ENCODE measurements around the gene PDE1C.

Gene PDE1C

GRCh38 chr7:32073533-32073932, 3.3 kb upstream of the PDE1C start:
- TF ChIP-seq HDGF (IDR thresholded peaks at IDR 0.05; ENCODE audit: borderline replicate concordance) = no peak
- TF ChIP-seq ZNF384 (IDR thresholded peaks at IDR 0.05) = no peak
- no peak for TF ChIP-seq FOXM1 (IDR thresholded peaks at IDR 0.05; ENCODE audit: borderline replicate concordance)
- no peak for TF ChIP-seq NFRKB (IDR thresholded peaks at IDR 0.05)
- no peak for TF ChIP-seq SP1 (IDR thresholded peaks at IDR 0.05)
- TF ChIP-seq CTBP1 (IDR thresholded peaks at IDR 0.05; ENCODE audit: borderline replicate concordance) = no peak
- TF ChIP-seq ELF4 (IDR thresholded peaks at IDR 0.05) = no peak
- TF ChIP-seq LEF1 (IDR thresholded peaks at IDR 0.05; ENCODE audit: borderline replicate concordance) = no peak
- no peak for TF ChIP-seq TARDBP (IDR thresholded peaks at IDR 0.05)
- no peak for TF ChIP-seq L3MBTL2 (conservative IDR thresholded peaks at IDR 0.05)
- POLR2A ChIA-PET = no interaction called here
- DNase-seq (ENCODE audit: extremely low spot score) = no peak
- CTCF ChIA-PET = interaction anchor here (0.6 kb wide), 1 partner anchor 13 kb away, joined by 3 read pairs; no protein-coding TSS in a partner anchor

- CTCF ChIA-PET = interaction anchor here (0.6 kb wide), 1 partner anchor 368 kb away, joined by 3 read pairs; no protein-coding TSS in a partner anchor
- DNase-seq (ENCODE audit: extremely low spot score) = no peak
- POLR2A ChIA-PET = no interaction called here
Observed at GRCh38 chr7:32072397-32072796, 2.2 kb upstream of the PDE1C start.

GRCh38 chr7:32071466-32072091, 1.4 kb upstream of the PDE1C start:
- ChIA-PET POLR2A (no interaction called here), CTCF (no interaction called here)
- no peak for DNase-seq (ENCODE audit: extremely low spot score)
- TF ChIP-seq CTBP1 (IDR thresholded peaks at IDR 0.05; ENCODE audit: borderline replicate concordance) = no peak
- TF ChIP-seq ELF4 (IDR thresholded peaks at IDR 0.05) = no peak
- no peak for TF ChIP-seq NFRKB (IDR thresholded peaks at IDR 0.05)
- no peak for TF ChIP-seq PKNOX1 (IDR thresholded peaks at IDR 0.05)
- no peak for TF ChIP-seq FOXK2 (IDR thresholded peaks at IDR 0.05)
- TF ChIP-seq SP1 (IDR thresholded peaks at IDR 0.05) = no peak
- TF ChIP-seq HDGF (IDR thresholded peaks at IDR 0.05; ENCODE audit: borderline replicate concordance) = no peak
- no peak for TF ChIP-seq LEF1 (IDR thresholded peaks at IDR 0.05; ENCODE audit: borderline replicate concordance)

More at GRCh38 chr7:32072397-32072796, 2.2 kb upstream of the PDE1C start:
- no peak for TF ChIP-seq HDGF (IDR thresholded peaks at IDR 0.05; ENCODE audit: borderline replicate concordance)
- no peak for TF ChIP-seq SUZ12 (IDR thresholded peaks at IDR 0.05)
- TF ChIP-seq FOXA1 (IDR thresholded peaks at IDR 0.05) = no peak
- no peak for TF ChIP-seq BHLHE40 (IDR thresholded peaks at IDR 0.05; ENCODE audit: borderline replicate concordance)
- TF ChIP-seq FOXM1 (IDR thresholded peaks at IDR 0.05; ENCODE audit: borderline replicate concordance) = no peak
- TF ChIP-seq NFRKB (IDR thresholded peaks at IDR 0.05) = no peak
- TF ChIP-seq ARNT (IDR thresholded peaks at IDR 0.05) = no peak
- no peak for TF ChIP-seq CTBP1 (IDR thresholded peaks at IDR 0.05; ENCODE audit: borderline replicate concordance)
- no peak for TF ChIP-seq TARDBP (IDR thresholded peaks at IDR 0.05)
- TF ChIP-seq ZNF384 (IDR thresholded peaks at IDR 0.05) = no peak
- no peak for TF ChIP-seq FOXK2 (IDR thresholded peaks at IDR 0.05)
- TF ChIP-seq L3MBTL2 (conservative IDR thresholded peaks at IDR 0.05) = no peak
- no peak for TF ChIP-seq SP1 (IDR thresholded peaks at IDR 0.05)
- no peak for TF ChIP-seq ELF4 (IDR thresholded peaks at IDR 0.05)
- TF ChIP-seq LEF1 (IDR thresholded peaks at IDR 0.05; ENCODE audit: borderline replicate concordance) = no peak
- TF ChIP-seq PKNOX1 (IDR thresholded peaks at IDR 0.05) = no peak

- TF ChIP-seq PKNOX1 (IDR thresholded peaks at IDR 0.05) (no peak), BHLHE40 (IDR thresholded peaks at IDR 0.05; ENCODE audit: borderline replicate concordance) (no peak), ZNF384 (IDR thresholded peaks at IDR 0.05) (no peak), L3MBTL2 (conservative IDR thresholded peaks at IDR 0.05) (no peak), NFRKB (IDR thresholded peaks at IDR 0.05) (no peak), SP1 (IDR thresholded peaks at IDR 0.05) (no peak), ARNT (IDR thresholded peaks at IDR 0.05) (no peak), CTBP1 (IDR thresholded peaks at IDR 0.05; ENCODE audit: borderline replicate concordance) (no peak), HDGF (IDR thresholded peaks at IDR 0.05; ENCODE audit: borderline replicate concordance) (no peak), LEF1 (IDR thresholded peaks at IDR 0.05; ENCODE audit: borderline replicate concordance) (no peak), SUZ12 (IDR thresholded peaks at IDR 0.05) (no peak), TARDBP (IDR thresholded peaks at IDR 0.05) (no peak)
- no peak for DNase-seq (ENCODE audit: extremely low spot score)
- ChIA-PET CTCF (interaction anchor here (0.6 kb wide), 1 partner anchor 10 kb away, joined by 3 read pairs; no protein-coding TSS in a partner anchor), POLR2A (no interaction called here)
Observed at GRCh38 chr7:32070051-32070405, 179 bp downstream of the PDE1C start.

GRCh38 chr7:32069116-32069650, 1.0 kb downstream of the PDE1C start:
- DNase-seq (ENCODE audit: extremely low spot score) = no peak
- CTCF ChIA-PET = no interaction called here
- TF ChIP-seq SUZ12 (IDR thresholded peaks at IDR 0.05) (no peak), CTBP1 (IDR thresholded peaks at IDR 0.05; ENCODE audit: borderline replicate concordance) (no peak), NFRKB (IDR thresholded peaks at IDR 0.05) (no peak), TARDBP (IDR thresholded peaks at IDR 0.05) (no peak), BHLHE40 (IDR thresholded peaks at IDR 0.05; ENCODE audit: borderline replicate concordance) (no peak), ARNT (IDR thresholded peaks at IDR 0.05) (no peak), SP1 (IDR thresholded peaks at IDR 0.05) (no peak)
- POLR2A ChIA-PET = no interaction called here

GRCh38 chr7:32068411-32069101, 1.7 kb downstream of the PDE1C start:
- DNase-seq (ENCODE audit: extremely low spot score) = no peak
- CTCF ChIA-PET = no interaction called here

More at GRCh38 chr7:32068411-32069101, 1.7 kb downstream of the PDE1C start:
- TF ChIP-seq SUZ12 (IDR thresholded peaks at IDR 0.05) (no peak), PKNOX1 (IDR thresholded peaks at IDR 0.05) (no peak), SP1 (IDR thresholded peaks at IDR 0.05) (no peak), CTBP1 (IDR thresholded peaks at IDR 0.05; ENCODE audit: borderline replicate concordance) (no peak), TARDBP (IDR thresholded peaks at IDR 0.05) (no peak), ARNT (IDR thresholded peaks at IDR 0.05) (no peak), FOXA1 (IDR thresholded peaks at IDR 0.05) (no peak)
- POLR2A ChIA-PET = no interaction called here
